Activated CD4-positive, alpha-beta T cell treated with anti-CD3 and anti-CD28 coated beads, Interleukin-2, amount 50 U/mL, for 16 hours (primary cell): ENCODE measurements around the gene UXT.
A peak's percentile ranks its signal among the peaks of the same experiment; 100 is the strongest.
"Not testable (repeated sequence)": the region's sequence is repeated elsewhere in the genome, so short reads cannot be mapped to it uniquely, and the experiment has no call there.

Experiments used
- DNase-seq: peaks from one replicate; pipeline ENCODE4 v3.0.0-alpha.2; 2020

Gene UXT

GRCh38 chrX:47658684-47659420 lies at the start of gene UXT:
TSS of gene UXT (minus strand) at chrX:47659180. CDS start at chrX:47658927, 253 bp downstream.
- DNase-seq, result peak; percentile 95

GRCh38 chrX:47707031-47707780 lies 48.2 kb upstream of the UXT start:
- no peak for DNase-seq

DNA sequence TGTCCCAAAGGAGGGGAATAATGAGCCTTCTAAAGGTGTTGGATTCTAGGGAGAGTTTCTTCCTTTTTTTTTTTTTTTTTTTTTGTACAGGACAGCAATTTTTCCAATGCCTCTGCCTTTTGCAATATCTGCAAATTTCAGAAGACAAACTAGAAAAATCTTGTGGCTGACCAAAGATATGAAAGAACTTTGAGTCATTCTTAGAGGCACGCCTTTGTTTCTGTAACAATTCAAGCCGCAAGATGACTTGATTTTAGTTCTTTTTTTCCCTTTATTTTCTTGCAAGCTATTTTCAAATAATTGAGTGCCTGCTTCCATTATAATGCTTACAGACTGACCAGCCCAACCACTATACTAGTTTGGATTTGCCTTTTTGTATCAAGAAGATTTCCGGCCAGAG lies 47.6 kb upstream of the UXT start:
- DNase-seq, result no peak

- no peak for DNase-seq
These were observed 45.8 kb upstream of the UXT start for GRCh38 chrX:47704736-47705135.

GRCh38 chrX:47697181-47697580 lies 38.2 kb upstream of the UXT start:
- no peak for DNase-seq

- DNase-seq, result no peak
These were observed 31.2 kb upstream of the UXT start for GRCh38 chrX:47690175-47690574.

- no peak for DNase-seq
These were observed 28.3 kb upstream of the UXT start for GRCh38 chrX:47687263-47687662.

DNA sequence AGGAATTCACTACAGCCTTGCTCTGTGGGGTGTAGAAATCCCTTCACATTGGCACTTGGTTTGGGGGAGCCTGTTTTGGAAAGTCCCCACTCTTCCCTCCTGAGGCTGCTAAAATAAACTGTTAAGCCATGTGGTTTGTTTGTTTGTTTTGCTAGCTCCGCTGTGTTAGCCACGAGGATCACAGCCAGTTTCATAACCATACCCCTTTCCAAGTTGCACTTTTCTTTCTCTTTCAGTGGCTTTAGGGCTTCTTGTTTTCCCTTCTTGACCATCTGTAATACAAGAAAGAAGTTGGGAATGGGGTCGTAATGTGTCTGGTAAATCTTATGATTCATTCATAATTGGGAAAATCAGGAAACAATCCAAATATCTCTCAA lies 24.8 kb upstream of the UXT start:
- DNase-seq, result no peak

GRCh38 chrX:47683184-47683828 lies 24.3 kb upstream of the UXT start:
- DNase-seq, result no peak

DNA sequence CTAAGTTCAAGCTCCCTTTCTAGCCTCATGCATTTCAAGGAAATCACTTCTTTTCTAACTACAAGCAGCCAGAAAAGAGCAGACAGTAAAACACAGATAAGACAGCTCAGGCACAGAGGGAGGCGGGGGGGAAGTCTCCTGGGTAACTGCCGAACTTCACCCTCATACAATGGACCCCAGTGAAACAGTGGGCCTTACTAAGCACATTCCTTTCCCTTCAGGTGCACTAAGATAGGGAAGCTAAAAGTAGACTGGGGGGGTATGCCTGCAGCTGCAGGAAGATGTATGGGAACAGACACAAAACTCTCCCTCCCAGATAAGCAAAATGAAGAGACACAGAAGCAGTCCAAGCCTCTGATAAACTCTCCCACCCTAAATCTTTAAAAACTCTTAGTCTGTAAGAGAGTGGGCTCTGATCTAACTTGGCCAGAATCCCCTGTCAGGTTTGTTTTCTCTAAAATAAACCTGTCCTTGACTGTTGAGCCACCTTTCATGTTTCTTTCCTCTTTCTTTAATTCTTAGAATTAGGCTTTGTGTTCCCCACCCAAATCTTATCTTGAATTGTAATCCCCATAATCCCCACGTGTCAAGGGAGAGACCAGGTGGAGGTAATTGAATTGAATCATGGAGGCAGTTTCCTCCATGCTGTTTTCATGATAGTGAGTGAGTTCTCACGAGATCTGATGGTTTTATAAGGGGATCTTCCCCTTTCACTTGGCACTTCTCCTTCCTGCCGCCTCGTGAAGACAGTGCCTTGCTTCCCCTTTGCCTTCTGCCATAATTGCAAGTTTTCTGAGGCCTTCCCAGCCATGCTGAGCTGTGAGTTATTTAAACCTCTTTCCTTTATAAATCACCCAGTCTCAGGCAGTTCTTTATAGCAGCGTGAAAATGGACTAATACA lies 17.2 kb upstream of the UXT start:
- not testable (repeated sequence) for DNase-seq

GRCh38 chrX:47674776-47675175 lies 15.8 kb upstream of the UXT start:
- DNase-seq, result no peak

- not testable (repeated sequence) for DNase-seq
These were observed 6.8 kb upstream of the UXT start for GRCh38 chrX:47665797-47666196.

GRCh38 chrX:47664737-47665136 lies 5.8 kb upstream of the UXT start:
- DNase-seq, result no peak

DNA sequence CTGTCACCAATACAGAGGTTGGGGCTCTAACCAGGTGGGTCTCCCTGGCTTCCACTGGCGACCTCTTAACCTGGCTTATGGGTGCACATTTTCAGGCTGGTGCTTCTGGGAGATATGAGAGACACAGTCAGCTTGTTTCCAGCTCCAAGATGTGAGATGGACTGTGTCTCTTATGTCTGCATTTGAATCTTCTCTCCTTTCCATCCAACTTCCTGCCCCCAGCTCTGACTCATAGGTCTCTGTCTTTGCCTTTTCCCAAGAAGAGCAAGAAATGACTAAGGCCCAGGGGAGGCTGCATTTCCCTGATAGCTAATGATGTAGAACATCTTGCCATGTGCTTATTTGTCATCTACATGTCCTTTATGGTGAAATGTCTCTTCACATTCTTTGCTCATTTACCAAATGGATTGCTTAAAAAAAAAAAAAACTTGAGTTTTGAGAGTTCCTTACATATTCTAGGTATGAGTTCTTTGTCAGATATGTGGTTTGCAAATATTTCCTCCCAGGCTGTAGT lies 3.2 kb upstream of the UXT start:
- DNase-seq, result peak; percentile 80

DNA sequence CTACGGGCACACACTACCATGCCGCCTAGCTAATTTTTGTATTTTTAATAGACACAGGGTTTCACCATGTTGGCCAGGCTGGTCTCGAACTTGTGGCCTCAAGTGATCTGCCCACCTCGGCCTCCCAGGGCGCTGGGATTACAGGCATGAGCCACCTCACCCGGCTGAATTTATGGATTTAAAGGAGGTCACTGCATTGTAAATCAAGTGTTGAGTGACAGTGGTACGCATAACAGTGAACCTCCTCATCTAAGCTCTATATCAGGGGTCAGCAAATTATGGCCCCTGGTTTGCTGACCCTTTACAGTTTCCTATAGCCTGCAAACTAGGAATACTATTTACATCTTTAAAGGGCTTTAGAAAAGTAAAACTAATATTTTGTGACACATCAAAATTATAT lies 2.6 kb upstream of the UXT start:
- no peak for DNase-seq

- DNase-seq, result no peak
These were observed 394 bp upstream of the UXT start for GRCh38 chrX:47659421-47659726.

DNA sequence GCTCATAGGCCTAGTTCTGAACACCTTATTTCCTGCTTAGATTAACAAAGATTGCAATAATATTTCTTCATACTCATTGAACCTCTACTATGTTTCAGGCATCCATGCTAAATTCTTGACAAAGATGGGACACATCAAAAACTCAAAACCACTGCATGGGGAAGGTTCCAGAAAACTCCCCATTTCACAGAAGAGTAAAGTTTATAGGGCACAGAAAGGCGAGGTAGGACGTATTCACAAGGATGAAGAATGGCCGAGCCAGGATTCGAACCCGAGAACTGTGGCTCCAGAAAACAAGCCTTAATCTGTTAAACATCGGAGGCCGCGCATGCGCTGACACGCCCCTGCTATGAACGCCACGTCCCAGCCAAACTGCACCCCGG lies 688 bp downstream of the UXT start:
- DNase-seq, result no peak

GRCh38 chrX:47651043-47651905 lies 7.7 kb downstream of the UXT start:
- DNase-seq, result no peak

- DNase-seq, result peak; percentile 93
These were observed 8.6 kb downstream of the UXT start, which contains the start of gene ELK1 for GRCh38 chrX:47650164-47651042. TSS of gene ELK1 (minus strand) at chrX:47650563. CDS start at chrX:47641441, 9,122 bp downstream.

- no peak for DNase-seq
These were observed 9.2 kb downstream of the UXT start for GRCh38 chrX:47649781-47650163.

DNA sequence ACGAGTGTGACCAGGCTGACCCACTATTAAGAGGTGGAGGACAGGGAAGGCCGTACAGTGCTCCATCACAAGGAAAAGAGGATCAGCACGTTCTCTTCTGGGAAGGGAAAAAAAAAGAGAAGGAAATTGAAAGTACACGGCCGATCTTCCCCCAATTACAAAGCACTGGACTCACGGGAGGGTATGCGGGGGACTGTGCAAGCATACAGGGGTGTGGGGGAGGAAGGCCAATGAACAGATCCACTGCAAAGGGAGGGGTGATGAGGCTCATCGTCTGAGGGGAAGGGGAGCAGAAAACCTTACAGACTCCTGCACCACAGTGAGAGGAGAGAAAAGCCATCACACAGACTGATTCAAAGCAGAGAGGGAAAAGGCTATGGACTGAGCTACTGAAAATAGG lies 9.7 kb downstream of the UXT start:
- no peak for DNase-seq
